H1 (cell line): ENCODE data around the gene SBNO2. TPM values are rescaled to one million over a fixed set of nuclear protein-coding genes. Genes with fewer than 3 reads are reported as not detected.

Experiments
- CTCF ChIA-PET: fragments of 300-600 bp; sonication (Branson Sonifier 250); formaldehyde crosslinking; loops from one replicate; lab custom pipeline; 2021; ENCODE audit not compliant: partially characterized antibody; lab: Charles Lee
- POLR2A ChIA-PET: fragments of 300-600 bp; sonication (Branson Sonifier 250); formaldehyde crosslinking; loops from one replicate; lab custom pipeline; 2021; ENCODE audit warnings: inconsistent platforms; ENCODE audit not compliant: partially characterized antibody; lab: Charles Lee
- DNase-seq, 2 experiments: peaks; one replicate each; pipeline versions ENCODE4 v3.0.0 to v3.0.0-alpha.2; 2010 to 2022; ENCODE audit warnings: low spot score in 2 of 2, low read depth in 1 of 2, mixed read lengths in 1 of 2
- FAIRE-seq: peaks from 2 replicates; lab custom pipeline; 2011; peaks lifted over from hg19 to GRCh38; lab: Jason Lieb, UNC
- H2AFZ ChIP-seq: 2 replicates; pipeline ENCODE4 v1.8.1; 2012; ENCODE audit warnings: low read length, inconsistent platforms
- H2AK5ac ChIP-seq: 2 replicates; pipeline ENCODE4 v1.6.1; 2013; ENCODE audit warnings: low read depth, low read length
- H2BK120ac ChIP-seq: replicated peaks from 2 replicates; pipeline ENCODE3; 2013; ENCODE audit warnings: low read depth, low read length, inconsistent platforms
- H2BK12ac ChIP-seq: 2 replicates; pipeline ENCODE4 v1.6.1; 2013; ENCODE audit warnings: low read depth, low read length
- H2BK15ac ChIP-seq: 2 replicates; pipeline ENCODE4 v1.6.1; 2013; ENCODE audit warnings: low read length
- H2BK20ac ChIP-seq: 2 replicates; pipeline ENCODE4 v1.6.1; 2013; ENCODE audit warnings: low read length
- H2BK5ac ChIP-seq: 2 replicates; pipeline ENCODE4 v1.6.1; 2013; ENCODE audit warnings: low read depth, low read length
- H3K14ac ChIP-seq: 2 replicates; pipeline ENCODE4 v1.6.1; 2013; ENCODE audit warnings: inconsistent platforms; ENCODE audit not compliant: insufficient read length
- H3K18ac ChIP-seq: 2 replicates; pipeline ENCODE4 v1.6.1; 2013; ENCODE audit warnings: low read length; ENCODE audit errors: extremely low read depth
- H3K23ac ChIP-seq: 2 replicates; pipeline ENCODE4 v1.6.1; 2013; ENCODE audit warnings: inconsistent platforms; ENCODE audit not compliant: insufficient read length
- H3K23me2 ChIP-seq: 2 replicates; pipeline ENCODE4 v1.6.1; 2013; ENCODE audit warnings: low read depth, low read length
- H3K27ac ChIP-seq: 2 replicates; pipeline ENCODE4 v1.6.1; 2011; ENCODE audit warnings: low read depth, low read length, inconsistent platforms
- H3K27me3 ChIP-seq, 4 experiments: replicated peaks in 1 of 4; 1 replicate in 1 of 4; 2 replicates in 3 of 4; pipeline versions ENCODE4 v1.6.1 to v1.8.1; 2011 to 2013; ENCODE audit warnings: low read length in 3 of 4, mild to moderate bottlenecking in 3 of 4, inconsistent platforms in 2 of 4, mixed read lengths in 2 of 4, moderate library complexity in 1 of 4; ENCODE audit not compliant: control insufficient read depth in 3 of 4, insufficient read depth in 3 of 4; ENCODE audit errors: extremely low read depth in 1 of 4
- H3K36me3 ChIP-seq, 4 experiments: 2 replicates each; pipeline versions ENCODE4 v1.6.1 to v1.8.1; 2011 to 2013; ENCODE audit warnings: mild to moderate bottlenecking in 4 of 4, low read length in 3 of 4, moderate library complexity in 2 of 4, control low read depth in 1 of 4, inconsistent platforms in 1 of 4; ENCODE audit not compliant: insufficient read depth in 4 of 4, control insufficient read depth in 2 of 4
- H3K4ac ChIP-seq: replicated peaks from 2 replicates; pipeline ENCODE3; 2013; ENCODE audit warnings: low read length, low read depth, mixed read lengths, inconsistent platforms; ENCODE audit not compliant: insufficient read length
- H3K4me1 ChIP-seq, 4 experiments: replicated peaks in 1 of 4; 1 replicate in 1 of 4; 2 replicates in 3 of 4; pipeline versions ENCODE4 v1.6.1 to v1.8.1; 2011 to 2013; ENCODE audit warnings: low read length in 3 of 4, inconsistent platforms in 2 of 4, mixed read lengths in 1 of 4; ENCODE audit not compliant: insufficient read depth in 4 of 4, control insufficient read depth in 3 of 4
- H3K4me2 ChIP-seq, 2 experiments: 2 replicates each; pipeline versions ENCODE4 v1.6.1 to v1.8.1; 2011 to 2013; ENCODE audit warnings: low read depth in 2 of 2, low read length in 2 of 2, control low read depth in 1 of 2, inconsistent platforms in 1 of 2, mild to moderate bottlenecking in 1 of 2; ENCODE audit not compliant: insufficient read depth in 1 of 2
- H3K4me3 ChIP-seq, 4 experiments: fragments of 200-600, 300-600 bp in 1 of 4; sonication (generic), shearing (Covaris generic), sonication (Bioruptor Twin) in 1 of 4; 2 replicates each; pipeline versions ENCODE4 v1.5.1 to v1.8.1; 2011 to 2016; ENCODE audit warnings: low read length in 4 of 4, low read depth in 3 of 4, control low read depth in 2 of 4, inconsistent platforms in 2 of 4, mild to moderate bottlenecking in 2 of 4, mixed read lengths in 1 of 4, moderate library complexity in 1 of 4; ENCODE audit not compliant: insufficient read depth in 2 of 4; ENCODE audit errors: extremely low read depth in 1 of 4
- H3K56ac ChIP-seq: replicated peaks from 2 replicates; pipeline ENCODE3; 2013; ENCODE audit warnings: low read depth, mild to moderate bottlenecking, mixed read lengths, low read length, inconsistent platforms; ENCODE audit not compliant: insufficient read length
- H3K79me1 ChIP-seq: 2 replicates; pipeline ENCODE4 v1.6.1; 2013; ENCODE audit warnings: low read depth, low read length, control low read depth
- H3K79me2 ChIP-seq, 2 experiments: 2 replicates each; pipeline versions ENCODE4 v1.6.1 to v1.8.1; 2012 to 2013; ENCODE audit warnings: low read length in 2 of 2, mild to moderate bottlenecking in 2 of 2, inconsistent platforms in 1 of 2; ENCODE audit not compliant: insufficient read depth in 2 of 2, control insufficient read depth in 1 of 2
- H3K9ac ChIP-seq, 4 experiments: replicated peaks in 1 of 4; 1 replicate in 1 of 4; 2 replicates in 3 of 4; pipeline versions ENCODE4 v1.6.1 to v1.8.1; 2011 to 2013; ENCODE audit warnings: low read depth in 3 of 4, low read length in 3 of 4, control low read depth in 2 of 4, mild to moderate bottlenecking in 2 of 4, moderate library complexity in 2 of 4, inconsistent platforms in 1 of 4; ENCODE audit errors: extremely low read depth in 1 of 4
- H3K9me3 ChIP-seq, 2 experiments: 2 replicates each; pipeline versions ENCODE4 v1.6.1 to v1.8.1; 2012 to 2013; ENCODE audit warnings: mild to moderate bottlenecking in 2 of 2, moderate library complexity in 2 of 2, control low read depth in 1 of 2, inconsistent platforms in 1 of 2, low read depth in 1 of 2, low read length in 1 of 2, mixed read lengths in 1 of 2; ENCODE audit not compliant: insufficient read depth in 2 of 2
- H4K20me1 ChIP-seq, 2 experiments: replicated peaks in 1 of 2; 2 replicates each; pipeline versions ENCODE3 to v1.8.1; 2011 to 2013; ENCODE audit warnings: inconsistent platforms in 2 of 2, low read length in 2 of 2, mild to moderate bottlenecking in 1 of 2; ENCODE audit not compliant: insufficient read depth in 2 of 2, control insufficient read depth in 1 of 2
- H4K5ac ChIP-seq: 2 replicates; pipeline ENCODE4 v1.6.1; 2013; ENCODE audit warnings: low read length, low read depth, mixed read lengths, inconsistent platforms; ENCODE audit not compliant: insufficient read length
- H4K8ac ChIP-seq: 2 replicates; pipeline ENCODE4 v1.8.0; 2013; ENCODE audit warnings: mild to moderate bottlenecking, moderate library complexity, low read length, inconsistent platforms; ENCODE audit not compliant: insufficient read depth; ENCODE audit errors: extremely low read depth
- H4K91ac ChIP-seq: replicated peaks from 2 replicates; pipeline ENCODE3; 2013; ENCODE audit warnings: low read length, mixed read lengths, inconsistent platforms; ENCODE audit not compliant: insufficient read length
- CHD2 ChIP-seq: IDR thresholded peaks from 2 replicates; pipeline ENCODE4 v1.6.1; 2012; ENCODE audit warnings: low read length, improper control_type of control experiment
- YY1 ChIP-seq: IDR thresholded peaks from 2 replicates; pipeline ENCODE4 v1.6.1; 2011; ENCODE audit warnings: low read depth, mild to moderate bottlenecking, low read length
- WGBS, 2 experiments: shearing (Covaris generic) in 1 of 2; methylation state at CpG; one replicate each; pipeline versions ENCODE4 v1.1.6 to v1.1.7; 2013 to 2015; ENCODE audit warnings: low lambda C conversion rate in 2 of 2, mixed read lengths in 2 of 2, inconsistent platforms in 1 of 2, low coverage in 1 of 2, missing lambda C conversion rate in 1 of 2; ENCODE audit not compliant: insufficient replicate concordance in 2 of 2, insufficient coverage in 1 of 2, insufficient read length in 1 of 2; ENCODE audit errors: extremely low coverage in 1 of 2, missing lambda C conversion rate in 1 of 2; 5-methylcytosine and 5-hydroxymethylcytosine counted together
- polyA plus RNA-seq, 7 experiments: library from polyadenylated mRNA; depleted of rRNA in 3 of 7; stranded (reverse) in 5 of 7; unstranded in 2 of 7; fragments of >200 nt in 5 of 7; fragments of 200-250 nt in 2 of 7; gene quantifications; 1 replicate in 5 of 7; 2 replicates in 1 of 7; 4 replicates in 1 of 7; pipeline versions ENCODE4 v1.2.1 to v1.2.3, GENCODE V29; 2011 to 2013; ENCODE audit warnings: missing spikeins in 2 of 7, mixed read lengths in 2 of 7
- total RNA-seq: library from RNA; stranded (reverse); fragmentation: NEBNext Ultra II Directional; extraction: Animal tissue kit (Norgen Biotek cat#: 25700); gene quantifications from 2 replicates; pipeline ENCODE4 v1.2.1, GENCODE V29; 2021

The SBNO2 gene
- total and polyA plus RNA-seq, 2 of the 8 experiments (the other 6 are each of a cell fraction or from before 2014, with no cell fraction given), result 12.2 to 31.4 TPM

- POLR2A ChIA-PET, result interaction anchor here (0.6 to 1.0 kb wide), 3 partner anchors 14 to 41 kb away, joined by 4 read pairs; no protein-coding TSS in a partner anchor
- Histone ChIP-seq H3K27ac (no peak overlapping the region), H3K27me3 (no peaks in the 10 kb centered on the region), H3K4me1 (peaks cover 0 to 16% (median 10%) of the 10 kb centered on the region in 4 experiments; a peak in 6 of 7 replicates), H2AFZ (no peak overlapping the region), H4K5ac (no peak overlapping the region), H3K23me2 (peaks cover 4% of the 10 kb centered on the region; the same call in 1 of the 2 replicates), H3K56ac (no peak overlapping the region), H3K9ac (no peak overlapping the region), H3K14ac (no peak overlapping the region), H3K36me3 (peaks cover 2 to 15% (median 4%) of the 10 kb centered on the region in 4 experiments; a peak in 4 of 8 replicates), H4K91ac (no peak overlapping the region), H3K23ac (no peak overlapping the region), H3K4me2 (no peak overlapping the region), H2BK12ac (no peak overlapping the region), H3K4me3 (no peak overlapping the region), H3K79me2 (no peaks in the 10 kb centered on the region), H3K9me3 (no peaks in the 10 kb centered on the region), H2BK15ac (no peak overlapping the region), H2BK5ac (no peak overlapping the region; the same call in 1 of the 2 replicates), H2AK5ac (no peak overlapping the region), H3K4ac (no peak overlapping the region), H3K79me1 (peaks cover 10% of the 10 kb centered on the region), H4K8ac (no peak overlapping the region), H3K18ac (no peak overlapping the region), H2BK120ac (no peak overlapping the region), H4K20me1 (peaks cover 4 to 6% of the 10 kb centered on the region in 2 experiments), H2BK20ac (no peak overlapping the region)
- CTCF ChIA-PET, result interaction anchor here (0.8 to 3.5 kb wide), 10 partner anchors 11 to 72 kb away, joined by 3 to 13 read pairs (median 4); no protein-coding TSS in a partner anchor
- FAIRE-seq, result no peak
- 92% methylated on average over 12 of the region's 17 CpGs; no CpG with 5 or more reads in 1 of the 2 experiments for WGBS, 2 experiments
- TF ChIP-seq YY1 (no peak), CHD2 (no peak)
- DNase-seq, result no peak
Measured at GRCh38 chr19:1128106-1128505, 46.0 kb downstream of the SBNO2 start.
